H9 (cell line): ENCODE results near the gene ETV6. TPM values are rescaled to one million over a fixed set of nuclear protein-coding genes. Genes with fewer than 3 reads are reported as not detected.

Experiments
- DNase-seq: peaks from one replicate; pipeline ENCODE4 v3.0.0-alpha.2; 2017
- H2AFZ ChIP-seq: one replicate; pipeline ENCODE4 v1.6.1; 2013; ENCODE audit warnings: mild to moderate bottlenecking, low read length, control low read depth, moderate library complexity
- H2AK5ac ChIP-seq: 2 replicates; pipeline ENCODE4 v1.6.1; 2013; ENCODE audit warnings: low read length, control low read depth, mixed read lengths; ENCODE audit not compliant: insufficient read length
- H2BK120ac ChIP-seq: one replicate; pipeline ENCODE4 v1.6.1; 2013; ENCODE audit warnings: low read depth, mild to moderate bottlenecking, low read length, control low read depth, inconsistent platforms; ENCODE audit not compliant: poor library complexity, severe bottlenecking
- H2BK12ac ChIP-seq: 2 replicates; pipeline ENCODE4 v1.6.1; 2013; ENCODE audit warnings: low read length, control low read depth, mixed read lengths, low read depth; ENCODE audit not compliant: insufficient read length
- H2BK15ac ChIP-seq: 2 replicates; pipeline ENCODE4 v1.6.1; 2013; ENCODE audit warnings: low read depth, low read length, control low read depth
- H2BK20ac ChIP-seq: one replicate; pipeline ENCODE4 v1.6.1; 2013; ENCODE audit warnings: low read depth, mild to moderate bottlenecking, low read length, control low read depth, inconsistent platforms; ENCODE audit not compliant: poor library complexity, severe bottlenecking
- H2BK5ac ChIP-seq: 2 replicates; pipeline ENCODE4 v1.6.1; 2013; ENCODE audit warnings: low read length, control low read depth, mixed read lengths; ENCODE audit not compliant: insufficient read length
- H3K14ac ChIP-seq: 2 replicates; pipeline ENCODE4 v1.6.1; 2013; ENCODE audit warnings: low read length, control low read depth; ENCODE audit not compliant: insufficient read depth
- H3K18ac ChIP-seq: 2 replicates; pipeline ENCODE4 v1.6.1; 2013; ENCODE audit warnings: low read depth, mild to moderate bottlenecking, mixed read lengths, low read length, control low read depth; ENCODE audit not compliant: insufficient read length
- H3K23ac ChIP-seq: 2 replicates; pipeline ENCODE4 v1.6.1; 2013; ENCODE audit warnings: low read length, control low read depth, mixed read lengths, low read depth; ENCODE audit not compliant: insufficient read length
- H3K23me2 ChIP-seq: 2 replicates; pipeline ENCODE4 v1.6.1; 2013; ENCODE audit warnings: low read depth, mild to moderate bottlenecking, mixed read lengths, low read length, control low read depth; ENCODE audit not compliant: insufficient read length, poor library complexity, severe bottlenecking
- H3K27ac ChIP-seq: 2 replicates; pipeline ENCODE4 v1.5.1; 2013; ENCODE audit warnings: low read length, control low read depth, mixed read lengths, low read depth; ENCODE audit not compliant: insufficient read length
- H3K27me3 ChIP-seq: 2 replicates; pipeline ENCODE4 v1.6.1; 2013; ENCODE audit warnings: low read length, control low read depth, inconsistent platforms; ENCODE audit not compliant: insufficient read depth
- H3K4ac ChIP-seq: 2 replicates; pipeline ENCODE4 v1.6.1; 2013; ENCODE audit warnings: low read depth, mild to moderate bottlenecking, control low read depth, inconsistent platforms, low read length, moderate library complexity
- H3K4me1 ChIP-seq: 2 replicates; pipeline ENCODE4 v1.6.1; 2013; ENCODE audit warnings: low read length, control low read depth, inconsistent platforms; ENCODE audit not compliant: insufficient read depth
- H3K4me2 ChIP-seq: 2 replicates; pipeline ENCODE4 v1.6.1; 2013; ENCODE audit warnings: low read length, control low read depth, mixed read lengths; ENCODE audit not compliant: insufficient read length, insufficient read depth
- H3K56ac ChIP-seq: 2 replicates; pipeline ENCODE4 v1.6.1; 2013; ENCODE audit warnings: low read depth, mild to moderate bottlenecking, mixed read lengths, low read length, control low read depth; ENCODE audit not compliant: insufficient read length
- H3K79me1 ChIP-seq: 2 replicates; pipeline ENCODE4 v1.6.1; 2013; ENCODE audit warnings: low read depth, mild to moderate bottlenecking, moderate library complexity, low read length, control low read depth, inconsistent platforms; ENCODE audit not compliant: insufficient read depth, poor library complexity, severe bottlenecking
- H3K79me2 ChIP-seq: 2 replicates; pipeline ENCODE4 v1.6.1; 2013; ENCODE audit warnings: low read length, control low read depth, inconsistent platforms; ENCODE audit not compliant: insufficient read depth
- H3K9ac ChIP-seq: 2 replicates; pipeline ENCODE4 v1.6.1; 2013; ENCODE audit warnings: low read length, control low read depth, mixed read lengths; ENCODE audit not compliant: insufficient read length; ENCODE audit errors: extremely low read depth
- H3K9me3 ChIP-seq: one replicate; pipeline ENCODE4 v1.6.1; 2013; ENCODE audit warnings: low read depth, low read length, inconsistent platforms; ENCODE audit not compliant: control insufficient read depth
- H3T11ph ChIP-seq: one replicate; pipeline ENCODE4 v1.6.1; 2013; ENCODE audit warnings: mild to moderate bottlenecking, low read length, control low read depth, inconsistent platforms
- H4K20me1 ChIP-seq: one replicate; pipeline ENCODE4 v1.6.1; 2013; ENCODE audit not compliant: control insufficient read depth, insufficient read length, insufficient read depth
- H4K5ac ChIP-seq: 2 replicates; pipeline ENCODE4 v1.6.1; 2013; ENCODE audit warnings: low read depth, mild to moderate bottlenecking, mixed read lengths, low read length, control low read depth; ENCODE audit not compliant: insufficient read length
- H4K8ac ChIP-seq: replicated peaks from 2 replicates; pipeline ENCODE4 v1.6.1; 2013; ENCODE audit warnings: low read length, control low read depth, mixed read lengths, low read depth; ENCODE audit not compliant: insufficient read length
- H4K91ac ChIP-seq: 2 replicates; pipeline ENCODE4 v1.6.1; 2013; ENCODE audit warnings: low read depth, mild to moderate bottlenecking, moderate library complexity, mixed read lengths, low read length, control low read depth; ENCODE audit not compliant: insufficient read length
- H3K27ac Mint-ChIP-seq, 3 experiments: 2 replicates in 2 of 3; 3 replicates in 1 of 3; pipeline ENCODE4 v1.8.0; 2020 to 2021; ENCODE audit warnings: mixed read lengths in 3 of 3, mild to moderate bottlenecking in 1 of 3, moderate library complexity in 1 of 3
- H3K27me3 Mint-ChIP-seq: 2 replicates; pipeline ENCODE4 v1.8.0; 2021; ENCODE audit warnings: low read depth, mild to moderate bottlenecking, moderate library complexity, mixed read lengths
- H3K36me3 Mint-ChIP-seq, 3 experiments: 2 replicates in 2 of 3; 3 replicates in 1 of 3; pipeline ENCODE4 v1.8.0; 2020 to 2021; ENCODE audit warnings: low read depth in 3 of 3, mixed read lengths in 3 of 3; ENCODE audit not compliant: insufficient read depth in 1 of 3
- H3K4me1 Mint-ChIP-seq, 2 experiments: 2 replicates each; pipeline ENCODE4 v1.8.0; 2020; ENCODE audit warnings: mixed read lengths in 2 of 2
- H3K4me3 Mint-ChIP-seq, 2 experiments: 2 replicates in 1 of 2; 3 replicates in 1 of 2; pipeline ENCODE4 v1.8.0; 2020 to 2021; ENCODE audit warnings: mild to moderate bottlenecking in 2 of 2, mixed read lengths in 2 of 2, moderate library complexity in 1 of 2
- H3K9me3 Mint-ChIP-seq, 2 experiments: 2 replicates in 1 of 2; 3 replicates in 1 of 2; pipeline ENCODE4 v1.8.0; 2020; ENCODE audit warnings: mild to moderate bottlenecking in 2 of 2, mixed read lengths in 2 of 2, moderate library complexity in 1 of 2
- WGBS: extraction: QIAGEN DNeasy Blood & Tissue Kit; methylation state at CpG from one replicate; pipeline ENCODE4 v1.1.7; 2013; ENCODE audit warnings: missing lambda C conversion rate, low lambda C conversion rate, mixed read lengths; ENCODE audit not compliant: insufficient read length; ENCODE audit errors: extremely low coverage; 5-methylcytosine and 5-hydroxymethylcytosine counted together
- total RNA-seq: library from RNA; stranded (reverse); gene quantifications from 2 replicates; pipeline ENCODE4 v1.2.1, GENCODE V29; 2021
- TF ChIP-seq, protein P1 (sequence below): fragments of 200-600 bp; sonication (generic); conservative IDR thresholded peaks from 3 replicates; pipeline ENCODE4 v1.8.0; 2021; ENCODE audit warnings: antibody characterized with exemption, mild to moderate bottlenecking

Gene ETV6
- total RNA-seq, 1 experiment from 2014 or later, result 28.7 TPM

DNA sequence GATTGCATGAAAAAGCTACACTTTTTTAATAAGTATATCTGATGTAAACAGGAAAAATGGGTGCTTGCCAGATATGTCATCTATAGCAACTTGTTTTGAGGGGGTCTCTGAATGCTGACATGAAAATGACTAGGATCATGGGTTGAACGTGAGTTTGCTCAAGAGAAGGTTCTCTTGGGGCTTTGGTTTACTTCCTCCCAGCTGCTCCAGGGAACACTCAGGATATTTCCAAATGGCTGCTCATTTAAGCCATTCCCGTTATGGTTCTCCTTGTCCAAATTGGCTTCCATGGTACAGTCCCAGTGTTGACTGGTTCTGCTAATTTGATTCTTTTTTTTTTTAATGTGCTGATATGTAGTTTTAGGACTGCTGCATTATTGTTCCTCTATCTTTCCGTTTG, 118.3 kb downstream of the ETV6 start:
- H3K9me3 Mint-ChIP-seq, result no peaks in the 10 kb centered on the region
- WGBS, result no CpG with 5 or more reads among the region's 3 CpGs
- Histone ChIP-seq H4K5ac (no peak overlapping the region), H2AK5ac (no peak overlapping the region), H3K23ac (no peak overlapping the region), H2BK20ac (no peak overlapping the region), H3K4ac (no peak overlapping the region), H3K23me2 (no peaks in the 10 kb centered on the region), H3K4me1 (no peaks in the 10 kb centered on the region; the same call in 1 of the 2 replicates), H3K27me3 (no peaks in the 10 kb centered on the region), H3K27ac (no peak overlapping the region), H2AFZ (no peak overlapping the region), H3K18ac (no peak overlapping the region), H4K20me1 (no peaks in the 10 kb centered on the region), H2BK120ac (no peak overlapping the region), H3K79me2 (no peaks in the 10 kb centered on the region; the same call in 1 of the 2 replicates), H4K8ac (no peak overlapping the region), H3K79me1 (no peaks in the 10 kb centered on the region), H2BK12ac (no peak overlapping the region), H3K56ac (no peak overlapping the region), H3K4me2 (no peak overlapping the region), H3T11ph (no peak overlapping the region), H3K9me3 (no peaks in the 10 kb centered on the region), H3K9ac (no peak overlapping the region), H4K91ac (no peak overlapping the region), H3K14ac (no peak overlapping the region), H2BK15ac (no peak overlapping the region), H2BK5ac (no peak overlapping the region)
- H3K4me3 Mint-ChIP-seq, result no peak overlapping the region
- H3K4me1 Mint-ChIP-seq, result peaks cover 35 to 47% of the 10 kb centered on the region in 2 experiments
- DNase-seq, result no peak
- H3K36me3 Mint-ChIP-seq, result peaks cover 0 to 5% (median 0%) of the 10 kb centered on the region in 3 experiments; a peak in 1 of 7 replicates
- no peaks in the 10 kb centered on the region for H3K27me3 Mint-ChIP-seq
- H3K27ac Mint-ChIP-seq, result no peak overlapping the region
- TF ChIP-seq, protein P1, sequence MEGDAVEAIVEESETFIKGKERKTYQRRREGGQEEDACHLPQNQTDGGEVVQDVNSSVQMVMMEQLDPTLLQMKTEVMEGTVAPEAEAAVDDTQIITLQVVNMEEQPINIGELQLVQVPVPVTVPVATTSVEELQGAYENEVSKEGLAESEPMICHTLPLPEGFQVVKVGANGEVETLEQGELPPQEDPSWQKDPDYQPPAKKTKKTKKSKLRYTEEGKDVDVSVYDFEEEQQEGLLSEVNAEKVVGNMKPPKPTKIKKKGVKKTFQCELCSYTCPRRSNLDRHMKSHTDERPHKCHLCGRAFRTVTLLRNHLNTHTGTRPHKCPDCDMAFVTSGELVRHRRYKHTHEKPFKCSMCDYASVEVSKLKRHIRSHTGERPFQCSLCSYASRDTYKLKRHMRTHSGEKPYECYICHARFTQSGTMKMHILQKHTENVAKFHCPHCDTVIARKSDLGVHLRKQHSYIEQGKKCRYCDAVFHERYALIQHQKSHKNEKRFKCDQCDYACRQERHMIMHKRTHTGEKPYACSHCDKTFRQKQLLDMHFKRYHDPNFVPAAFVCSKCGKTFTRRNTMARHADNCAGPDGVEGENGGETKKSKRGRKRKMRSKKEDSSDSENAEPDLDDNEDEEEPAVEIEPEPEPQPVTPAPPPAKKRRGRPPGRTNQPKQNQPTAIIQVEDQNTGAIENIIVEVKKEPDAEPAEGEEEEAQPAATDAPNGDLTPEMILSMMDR, result no peak
